Measurements from ENCODE around the gene TMEM175.

- TF ChIP-seq CTCF (optimal IDR thresholded peaks at IDR 0.05 in 1 of 3, IDR thresholded peaks at IDR 0.05 in 1 of 3, conservative IDR thresholded peaks at IDR 0.05 in 1 of 3; ENCODE audit: extremely low read depth in 1 of 3, insufficient read depth in 2 of 3, low read length in 3 of 3) (no peak), EZH2 (IDR thresholded peaks at IDR 0.05; ENCODE audit: low read length) (no peak)
Measured at GRCh38 chr4:970854-971520, 38.7 kb downstream of the TMEM175 start.
